SU-DHL-6 (cell line): ENCODE data around the gene ZNF33B.

Experiments
- H2AFZ ChIP-seq: fragments of 200-600 bp; sonication (generic); 2 replicates; pipeline ENCODE4 v1.6.1; 2014; ENCODE audit warnings: low read depth, mild to moderate bottlenecking, moderate library complexity, mixed read lengths, antibody characterized with exemption, low read length; ENCODE audit not compliant: severe bottlenecking
- H3F3A ChIP-seq: fragments of 200-600 bp; shearing (Covaris generic); 2 replicates; pipeline ENCODE4 v1.6.0; 2016; ENCODE audit warnings: antibody characterized with exemption, mild to moderate bottlenecking; ENCODE audit not compliant: insufficient read depth
- H3K27ac ChIP-seq: fragments of 200-600 bp; sonication (generic); 2 replicates; pipeline ENCODE4 v1.5.1; 2016; ENCODE audit warnings: low read depth, mild to moderate bottlenecking, low read length, moderate library complexity, mixed read lengths
- H3K27me3 ChIP-seq: fragments of 200-600 bp; sonication (generic), shearing (Covaris generic); 2 replicates; pipeline ENCODE4 v1.6.0; 2014; ENCODE audit warnings: mild to moderate bottlenecking, low read length
- H3K36me3 ChIP-seq: fragments of 200-600 bp; sonication (generic); 2 replicates; pipeline ENCODE4 v1.6.1; 2014; ENCODE audit warnings: mild to moderate bottlenecking, low read length, mixed read lengths
- H3K4me2 ChIP-seq: fragments of 300-600, 200-600 bp; shearing (Covaris generic), sonication (generic); 2 replicates; pipeline ENCODE4 v1.6.0; 2014; ENCODE audit warnings: low read length, low read depth, mild to moderate bottlenecking; ENCODE audit not compliant: poor library complexity, severe bottlenecking
- H3K4me3 ChIP-seq: fragments of 200-600 bp; sonication (generic); 2 replicates; pipeline ENCODE4 v1.5.1; 2014; ENCODE audit warnings: antibody characterized with exemption, low read length, mild to moderate bottlenecking, mixed read lengths; ENCODE audit not compliant: insufficient read depth, poor library complexity, severe bottlenecking
- H3K79me2 ChIP-seq: fragments of 200-600 bp; sonication (generic); 2 replicates; pipeline ENCODE4 v1.6.1; 2014; ENCODE audit warnings: mild to moderate bottlenecking, low read length, moderate library complexity; ENCODE audit not compliant: insufficient read depth
- H3K9ac ChIP-seq: fragments of 200-600 bp; sonication (generic); 2 replicates; pipeline ENCODE4 v1.7.0; 2014; ENCODE audit warnings: mild to moderate bottlenecking, low read length
- H3K9me2 ChIP-seq: fragments of 200-600 bp; sonication (generic); replicated peaks from 2 replicates; pipeline ENCODE4 v1.6.1; 2014; ENCODE audit warnings: low read length; ENCODE audit not compliant: insufficient read depth
- H3K9me3 ChIP-seq: fragments of 200-600 bp; sonication (generic); 2 replicates; pipeline ENCODE4 v1.6.1; 2014; ENCODE audit warnings: low read length, mixed read lengths; ENCODE audit not compliant: insufficient read depth
- H4K20me1 ChIP-seq: fragments of 200-600 bp; sonication (generic); 2 replicates; pipeline ENCODE4 v1.6.1; 2014; ENCODE audit warnings: low read depth, mild to moderate bottlenecking, antibody characterized with exemption, low read length, moderate library complexity, mixed read lengths
- EZH2phosphoT487 ChIP-seq: fragments of 200-600 bp; sonication (generic), shearing (Covaris generic); conservative IDR thresholded peaks from 2 replicates; pipeline ENCODE4 v1.6.1; 2018; ENCODE audit warnings: mild to moderate bottlenecking, antibody characterized with exemption, low read length, moderate library complexity, mixed read lengths
- TF ChIP-seq, protein P1 (sequence below): fragments of 200-600 bp; sonication (generic); IDR thresholded peaks from one replicate; pipeline ENCODE4 v1.5.1; 2017; ENCODE audit warnings: antibody characterized with exemption, mild to moderate bottlenecking, low read length, moderate library complexity; ENCODE audit not compliant: insufficient read depth, poor library complexity, severe bottlenecking

Gene ZNF33B

DNA sequence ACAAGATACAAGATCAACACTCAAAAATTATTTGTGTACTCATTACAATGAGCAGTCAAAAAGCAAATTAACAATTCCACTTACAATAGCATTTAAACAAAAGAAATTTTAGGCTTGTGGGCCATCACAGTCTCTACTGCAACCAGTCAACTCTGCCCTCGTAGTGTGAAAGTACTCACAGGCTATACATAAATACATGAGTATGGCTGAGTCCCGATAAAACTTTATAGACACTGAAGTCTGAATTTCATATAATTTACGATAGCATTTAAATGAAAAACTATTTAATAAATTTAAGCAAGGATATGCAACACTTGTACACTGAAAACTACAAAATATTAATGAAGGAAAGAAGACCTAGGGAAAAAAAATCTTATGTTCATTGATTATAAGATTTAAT, 90.1 kb downstream of the ZNF33B start:
- Histone ChIP-seq H3K79me2 (peaks cover 29% of the 10 kb centered on the region), H3K9ac (no peak overlapping the region), H3K9me2 (no peaks in the 10 kb centered on the region), H3K36me3 (0 out of 2 replicates have a peak, but pooled peaks cover 22% of the 10 kb centered on the region), H3K4me2 (no peak overlapping the region), H3F3A (no peaks in the 10 kb centered on the region), H4K20me1 (no peaks in the 10 kb centered on the region), H3K9me3 (no peaks in the 10 kb centered on the region), H3K4me3 (no peak overlapping the region), H3K27me3 (no peaks in the 10 kb centered on the region), H2AFZ (no peak overlapping the region), H3K27ac (no peak overlapping the region)
- TF ChIP-seq, protein P1, sequence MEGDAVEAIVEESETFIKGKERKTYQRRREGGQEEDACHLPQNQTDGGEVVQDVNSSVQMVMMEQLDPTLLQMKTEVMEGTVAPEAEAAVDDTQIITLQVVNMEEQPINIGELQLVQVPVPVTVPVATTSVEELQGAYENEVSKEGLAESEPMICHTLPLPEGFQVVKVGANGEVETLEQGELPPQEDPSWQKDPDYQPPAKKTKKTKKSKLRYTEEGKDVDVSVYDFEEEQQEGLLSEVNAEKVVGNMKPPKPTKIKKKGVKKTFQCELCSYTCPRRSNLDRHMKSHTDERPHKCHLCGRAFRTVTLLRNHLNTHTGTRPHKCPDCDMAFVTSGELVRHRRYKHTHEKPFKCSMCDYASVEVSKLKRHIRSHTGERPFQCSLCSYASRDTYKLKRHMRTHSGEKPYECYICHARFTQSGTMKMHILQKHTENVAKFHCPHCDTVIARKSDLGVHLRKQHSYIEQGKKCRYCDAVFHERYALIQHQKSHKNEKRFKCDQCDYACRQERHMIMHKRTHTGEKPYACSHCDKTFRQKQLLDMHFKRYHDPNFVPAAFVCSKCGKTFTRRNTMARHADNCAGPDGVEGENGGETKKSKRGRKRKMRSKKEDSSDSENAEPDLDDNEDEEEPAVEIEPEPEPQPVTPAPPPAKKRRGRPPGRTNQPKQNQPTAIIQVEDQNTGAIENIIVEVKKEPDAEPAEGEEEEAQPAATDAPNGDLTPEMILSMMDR: no peak
- TF ChIP-seq EZH2phosphoT487: no peak

DNA sequence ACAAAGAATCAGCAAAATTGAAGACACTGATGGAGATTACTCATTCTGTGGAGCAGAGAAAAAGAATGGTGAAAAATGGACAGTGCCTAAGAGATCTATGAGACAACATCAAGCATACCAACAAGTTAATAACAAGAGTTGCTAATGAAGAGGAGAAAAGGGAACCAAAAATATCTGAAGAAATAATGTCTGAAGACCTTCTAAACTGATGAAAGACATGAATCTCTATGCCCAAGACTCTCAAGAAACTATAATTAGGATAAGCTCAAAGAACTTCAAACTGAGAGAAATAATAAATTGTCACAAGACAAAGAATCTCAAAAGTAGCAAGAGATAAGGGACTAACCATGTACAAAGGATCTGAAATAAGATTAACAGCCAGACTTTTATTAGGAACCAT, 93.4 kb downstream of the ZNF33B start:
- no peak overlapping the region for H3K4me2 ChIP-seq
- H4K20me1 ChIP-seq: no peaks in the 10 kb centered on the region
- H2AFZ ChIP-seq: no peak overlapping the region
- H3K9me2 ChIP-seq: no peaks in the 10 kb centered on the region
- peaks cover 7% of the 10 kb centered on the region; the same call in 1 of the 2 replicates for H3K9me3 ChIP-seq
- no peak overlapping the region for H3K9ac ChIP-seq
- no peak overlapping the region for H3K27ac ChIP-seq
- H3K36me3 ChIP-seq: peaks cover 40% of the 10 kb centered on the region; the same call in 1 of the 2 replicates
- H3F3A ChIP-seq: no peaks in the 10 kb centered on the region
- TF ChIP-seq, protein P1: no peak
- no peak for TF ChIP-seq EZH2phosphoT487
- no peak overlapping the region for H3K4me3 ChIP-seq
- no peaks in the 10 kb centered on the region for H3K27me3 ChIP-seq
- peaks cover 16% of the 10 kb centered on the region for H3K79me2 ChIP-seq

DNA sequence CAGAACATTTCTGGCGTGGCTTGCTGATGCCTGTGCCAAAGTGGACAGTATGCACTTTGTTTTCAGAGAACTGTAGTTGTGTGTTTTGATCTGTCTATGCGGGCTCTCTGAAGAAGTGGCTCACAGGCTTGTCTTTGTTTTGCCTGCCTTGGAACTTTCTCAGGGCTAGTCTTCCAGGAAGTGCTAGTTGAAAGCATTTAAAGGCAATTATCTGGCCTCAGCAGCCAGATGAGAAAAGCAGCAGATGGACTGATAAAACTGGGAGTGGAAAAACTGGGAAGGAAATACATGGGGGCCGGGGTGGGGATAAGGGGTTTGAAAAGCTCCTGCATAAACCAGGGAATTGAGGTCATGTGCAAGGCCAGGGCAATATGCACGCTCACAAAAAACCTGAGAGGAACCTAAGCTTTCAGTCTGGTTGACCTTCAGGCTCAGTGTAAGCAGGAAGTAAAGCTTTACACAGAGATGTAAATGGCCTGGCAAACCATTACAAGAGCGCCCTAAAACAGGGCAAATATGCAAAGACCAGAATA, 94.5 kb downstream of the ZNF33B start:
- TF ChIP-seq EZH2phosphoT487: no peak
- TF ChIP-seq, protein P1: no peak
- Histone ChIP-seq H3K9me2 (no peaks in the 10 kb centered on the region), H3K4me3 (no peak overlapping the region), H3K4me2 (no peak overlapping the region), H3K9me3 (peaks cover 8% of the 10 kb centered on the region; the same call in 1 of the 2 replicates), H3K27me3 (no peaks in the 10 kb centered on the region), H3K79me2 (peaks cover 16% of the 10 kb centered on the region), H3K27ac (no peak overlapping the region), H3K9ac (no peak overlapping the region), H3F3A (no peaks in the 10 kb centered on the region), H2AFZ (no peak overlapping the region), H3K36me3 (peaks cover 39% of the 10 kb centered on the region; the same call in 1 of the 2 replicates), H4K20me1 (no peaks in the 10 kb centered on the region)
